Measurements from ENCODE around the gene AKR7A2.

The AKR7A2 gene

DNA sequence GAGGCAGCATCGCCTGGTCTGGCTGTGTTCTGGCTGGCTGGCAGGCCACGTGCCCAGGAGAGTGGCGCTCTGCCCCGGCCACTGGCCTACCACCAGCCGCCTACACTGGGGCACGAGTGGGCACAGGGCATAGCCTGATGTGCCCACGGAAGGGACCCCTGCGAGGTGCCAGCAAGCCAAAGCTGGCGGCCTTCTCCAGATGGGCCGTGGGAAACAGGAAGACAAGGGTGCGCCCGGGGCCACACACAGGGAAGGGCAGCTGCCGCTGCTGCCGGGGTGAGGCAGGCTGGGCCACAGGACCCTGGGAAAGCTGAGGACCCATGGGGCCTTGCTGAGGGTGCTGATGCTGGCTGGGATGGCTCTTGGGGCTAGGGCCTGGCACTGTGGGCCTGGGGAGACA is 40.9 kb upstream of the AKR7A2 start:
- no peak overlapping the region for H3K4me3 Mint-ChIP-seq
- TF ChIP-seq, protein P1, sequence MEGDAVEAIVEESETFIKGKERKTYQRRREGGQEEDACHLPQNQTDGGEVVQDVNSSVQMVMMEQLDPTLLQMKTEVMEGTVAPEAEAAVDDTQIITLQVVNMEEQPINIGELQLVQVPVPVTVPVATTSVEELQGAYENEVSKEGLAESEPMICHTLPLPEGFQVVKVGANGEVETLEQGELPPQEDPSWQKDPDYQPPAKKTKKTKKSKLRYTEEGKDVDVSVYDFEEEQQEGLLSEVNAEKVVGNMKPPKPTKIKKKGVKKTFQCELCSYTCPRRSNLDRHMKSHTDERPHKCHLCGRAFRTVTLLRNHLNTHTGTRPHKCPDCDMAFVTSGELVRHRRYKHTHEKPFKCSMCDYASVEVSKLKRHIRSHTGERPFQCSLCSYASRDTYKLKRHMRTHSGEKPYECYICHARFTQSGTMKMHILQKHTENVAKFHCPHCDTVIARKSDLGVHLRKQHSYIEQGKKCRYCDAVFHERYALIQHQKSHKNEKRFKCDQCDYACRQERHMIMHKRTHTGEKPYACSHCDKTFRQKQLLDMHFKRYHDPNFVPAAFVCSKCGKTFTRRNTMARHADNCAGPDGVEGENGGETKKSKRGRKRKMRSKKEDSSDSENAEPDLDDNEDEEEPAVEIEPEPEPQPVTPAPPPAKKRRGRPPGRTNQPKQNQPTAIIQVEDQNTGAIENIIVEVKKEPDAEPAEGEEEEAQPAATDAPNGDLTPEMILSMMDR (IDR thresholded peaks at IDR 0.05; ENCODE audit: unreplicated experiment in 3 of 3), result no peak
- no peaks in the 10 kb centered on the region for H3K27me3 Mint-ChIP-seq (ENCODE audit: low read depth)
- peaks cover 45% of the 10 kb centered on the region for H3K36me3 Mint-ChIP-seq (ENCODE audit: low read depth)
- H3K4me1 Mint-ChIP-seq, result peaks cover 19% of the 10 kb centered on the region
- H3K27ac Mint-ChIP-seq, result peak overlapping the region; percentile 67 to 71 (median 71)
- H3K9me3 Mint-ChIP-seq, result no peaks in the 10 kb centered on the region

DNA sequence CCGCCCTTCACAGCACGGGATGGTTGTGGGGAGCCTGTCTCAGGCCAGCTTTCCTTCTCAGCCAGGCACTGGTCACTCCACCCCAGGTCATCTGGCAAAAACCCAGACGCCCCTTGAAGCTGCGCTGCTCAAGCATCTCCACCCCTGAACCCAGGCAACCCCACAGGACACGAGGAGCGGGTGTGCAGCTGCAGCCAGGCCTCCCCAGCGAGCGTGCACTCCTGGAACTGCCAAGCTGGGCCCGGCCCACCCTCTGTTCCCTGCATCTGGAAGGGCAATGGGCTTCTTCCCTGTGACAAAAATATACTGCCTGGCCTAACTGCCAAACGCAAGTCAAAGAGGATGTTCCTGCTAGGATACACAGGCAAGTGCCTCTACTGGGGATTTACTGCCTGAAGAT is 39.9 kb upstream of the AKR7A2 start:
- Mint-ChIP-seq H3K9me3 (no peaks in the 10 kb centered on the region), H3K27me3 (ENCODE audit: low read depth) (no peaks in the 10 kb centered on the region), H3K27ac (peak overlapping the region; percentile 67 to 71 (median 71)), H3K36me3 (ENCODE audit: low read depth) (peaks cover 37% of the 10 kb centered on the region), H3K4me1 (peaks cover 19% of the 10 kb centered on the region), H3K4me3 (no peak overlapping the region)
- TF ChIP-seq, protein P1 (IDR thresholded peaks at IDR 0.05; ENCODE audit: unreplicated experiment in 3 of 3), result no peak

DNA sequence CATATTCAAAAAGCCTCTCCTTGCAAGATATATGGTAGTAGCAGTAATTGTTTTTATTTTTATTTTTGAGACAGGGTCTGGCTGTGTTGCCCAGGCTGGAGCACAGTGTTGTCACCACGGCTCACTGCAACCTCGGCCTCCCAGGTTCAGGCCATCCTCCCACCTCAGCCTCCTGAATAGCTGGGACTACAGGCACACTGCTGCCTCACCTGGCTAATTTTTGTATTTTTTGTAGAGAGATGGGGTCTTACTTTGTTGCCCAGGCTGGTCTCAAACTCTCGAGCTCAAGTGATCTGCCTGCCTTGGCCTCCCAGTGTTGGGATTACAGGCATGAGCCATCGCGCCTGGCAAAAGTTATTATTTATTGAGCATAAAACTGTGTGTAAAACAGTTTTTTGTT is 38.6 kb upstream of the AKR7A2 start:
- Mint-ChIP-seq H3K9me3 (no peaks in the 10 kb centered on the region), H3K27ac (no peak overlapping the region), H3K27me3 (ENCODE audit: low read depth) (no peaks in the 10 kb centered on the region), H3K4me1 (peaks cover 19% of the 10 kb centered on the region), H3K36me3 (ENCODE audit: low read depth) (peaks cover 32% of the 10 kb centered on the region), H3K4me3 (no peak overlapping the region)
- TF ChIP-seq, protein P1 (IDR thresholded peaks at IDR 0.05; ENCODE audit: unreplicated experiment in 3 of 3), result no peak

DNA sequence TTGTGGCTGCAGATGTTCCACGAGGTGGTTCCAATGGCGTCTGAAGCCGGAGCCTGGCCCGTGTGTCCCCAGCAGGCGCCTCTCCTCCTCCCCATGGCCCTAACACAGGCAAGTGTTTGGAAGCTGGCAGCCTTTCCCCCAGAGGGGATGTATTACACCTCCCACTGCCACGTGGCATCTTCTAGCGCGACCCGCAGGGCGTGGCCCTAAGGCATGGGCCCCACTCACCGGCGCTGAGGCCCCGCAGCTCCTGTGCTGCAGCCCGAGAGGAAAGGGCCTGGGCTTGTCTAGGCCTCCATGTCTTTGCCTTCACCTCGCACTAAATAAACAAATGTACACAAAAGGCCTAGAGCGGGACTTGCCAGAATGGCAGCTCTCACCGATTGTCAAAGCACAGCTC is 38.1 kb upstream of the AKR7A2 start:
- H3K27me3 Mint-ChIP-seq (ENCODE audit: low read depth), result no peaks in the 10 kb centered on the region
- TF ChIP-seq, protein P1 (IDR thresholded peaks at IDR 0.05; ENCODE audit: unreplicated experiment in 3 of 3), result no peak
- peaks cover 27% of the 10 kb centered on the region for H3K36me3 Mint-ChIP-seq (ENCODE audit: low read depth)
- no peak overlapping the region for H3K4me3 Mint-ChIP-seq
- peaks cover 19% of the 10 kb centered on the region for H3K4me1 Mint-ChIP-seq
- no peak overlapping the region for H3K27ac Mint-ChIP-seq
- no peaks in the 10 kb centered on the region for H3K9me3 Mint-ChIP-seq

DNA sequence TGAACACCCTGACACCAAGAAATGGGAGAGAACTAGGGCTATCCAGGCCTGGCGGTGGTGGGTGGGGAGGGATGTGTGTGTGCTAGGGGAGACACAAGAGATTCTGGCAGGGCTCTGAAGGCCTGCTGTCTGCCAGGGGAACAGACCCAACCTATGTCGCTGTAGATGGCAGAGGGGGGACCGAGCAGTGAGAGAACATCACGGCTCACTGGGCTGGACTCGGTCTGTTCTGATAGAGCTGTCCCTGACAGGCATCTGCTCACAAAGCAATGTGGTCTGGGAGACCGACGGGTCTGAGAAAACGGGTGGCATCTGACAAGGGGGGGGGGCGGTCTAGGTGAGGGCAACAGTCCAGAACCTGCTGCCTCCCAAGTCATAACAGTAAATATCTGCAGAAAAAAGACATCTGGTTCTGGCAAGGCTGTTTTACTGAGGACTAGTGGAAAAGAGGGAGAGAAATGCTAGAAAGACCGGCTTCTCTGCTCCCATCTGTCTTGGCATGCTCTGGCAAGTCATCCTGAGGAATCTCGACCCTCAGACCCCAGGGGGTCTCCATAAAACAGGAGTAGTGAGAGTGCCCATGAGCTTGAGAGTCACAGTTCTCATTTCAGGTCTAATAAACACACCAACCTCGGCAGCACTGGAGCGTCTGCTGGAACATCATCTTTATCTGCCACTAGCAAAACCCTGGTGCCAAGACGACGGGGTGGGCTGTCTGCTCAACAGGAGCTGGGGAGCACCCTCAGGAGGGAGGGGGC is 36.7 kb upstream of the AKR7A2 start:
- Mint-ChIP-seq H3K4me3 (no peak overlapping the region), H3K9me3 (no peaks in the 10 kb centered on the region)

More for the DNA sequence above, 36.7 kb upstream of the AKR7A2 start:
- H3K4me1 Mint-ChIP-seq, result peaks cover 12% of the 10 kb centered on the region
- H3K36me3 Mint-ChIP-seq (ENCODE audit: low read depth), result peaks cover 21% of the 10 kb centered on the region
- TF ChIP-seq, protein P1 (IDR thresholded peaks at IDR 0.05; ENCODE audit: unreplicated experiment in 3 of 3), result no peak
- no peaks in the 10 kb centered on the region for H3K27me3 Mint-ChIP-seq (ENCODE audit: low read depth)
- H3K27ac Mint-ChIP-seq, result no peak overlapping the region
